Prostate gland (tissue), 2 donors: ENCODE results near the gene CSNK1A1. TPM values are rescaled to one million over a fixed set of nuclear protein-coding genes. Genes with fewer than 3 reads are reported as not detected.
A peak's percentile ranks its signal among the peaks of the same experiment; 100 is the strongest.

Experiments used
- DNase-seq: peaks from one replicate; pipeline ENCODE4 v3.0.0-alpha.2; 2019; ENCODE audit warnings: low spot score
- H3K27ac ChIP-seq, 2 donors: fragments of 200-600 bp; sonication (generic); 2 replicates each; pipeline ENCODE4 v1.5.1; 2017 to 2019
- H3K27me3 ChIP-seq: fragments of 200-600 bp; sonication (generic); replicated peaks from 2 replicates; pipeline ENCODE4 v1.5.1; 2019; ENCODE audit not compliant: insufficient read depth
- H3K36me3 ChIP-seq, 2 donors: fragments of 200-600 bp; sonication (generic); 1 replicate in 1 of 2; 2 replicates in 1 of 2; pipeline versions ENCODE4 v1.5.1 to v1.8.1; 2017 to 2019
- H3K4me1 ChIP-seq: fragments of 200-600 bp; sonication (generic); replicated peaks from 2 replicates; pipeline ENCODE4 v1.5.1; 2019
- H3K4me3 ChIP-seq, 2 donors: fragments of 200-600 bp; sonication (generic); 2 replicates each; pipeline ENCODE4 v1.5.1; 2017 to 2019
- H3K9me3 ChIP-seq: fragments of 200-600 bp; sonication (generic); 2 replicates; pipeline ENCODE4 v1.5.1; 2017
- POLR2A ChIP-seq: fragments of 450-650 bp; IDR thresholded peaks from one replicate; pipeline ENCODE4 v1.6.1; 2016; ENCODE audit warnings: antibody characterized with exemption, mild to moderate bottlenecking
- POLR2AphosphoS5 ChIP-seq: sonication (generic); formaldehyde crosslinking; IDR thresholded peaks from one replicate; pipeline ENCODE4 v1.6.1; 2017; ENCODE audit warnings: antibody characterized with exemption
- WGBS: methylation state at CpG from one replicate; pipeline ENCODE4 v1.1.5; 2018; 5-methylcytosine and 5-hydroxymethylcytosine counted together
- intact Hi-C: fragments of 100-400 bp; cut with DNase I; formaldehyde crosslinking; loops from one replicate; pipeline ENCODE4 v1.14.2; 2022
- total RNA-seq, 2 donors: library from RNA; depleted of rRNA; stranded (reverse); fragments of >200 nt; gene quantifications; one replicate each; pipeline ENCODE4 v1.1.0, GENCODE V29; 2016
- TF ChIP-seq, protein P1 (sequence below), 4 experiments: fragments of 200-600 bp in 2 of 4; fragments of 450-650 bp in 2 of 4; sonication (generic) in 2 of 4; IDR thresholded peaks; 1 replicate in 3 of 4; 2 replicates in 1 of 4; pipeline ENCODE4 v1.5.1; 2016 to 2019; ENCODE audit warnings: antibody characterized with exemption in 4 of 4, mild to moderate bottlenecking in 2 of 4, moderate library complexity in 2 of 4

Gene CSNK1A1
- total RNA-seq, 2 donors from 2014 or later: 219 to 269 TPM

DNA sequence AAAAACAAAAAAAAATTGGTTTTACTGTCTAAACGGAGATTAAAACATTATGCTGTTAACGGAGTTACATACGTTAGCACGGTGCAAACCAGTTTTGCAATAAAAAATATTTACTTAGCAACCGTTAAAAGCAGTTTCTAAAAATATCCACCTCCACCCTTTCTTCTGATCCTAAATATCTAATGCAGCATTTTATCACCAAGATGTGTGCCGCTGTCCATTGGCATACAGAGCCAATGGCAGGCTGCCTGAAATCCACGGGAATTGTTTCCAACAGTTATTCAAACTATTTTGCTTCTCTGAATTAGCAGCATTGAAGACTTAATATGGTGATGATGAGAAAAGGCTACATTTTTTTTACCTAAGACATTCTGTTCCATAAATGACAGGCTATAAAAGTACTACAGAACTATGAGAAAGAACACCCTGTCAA is 61.6 kb downstream of the CSNK1A1 start:
- WGBS: 4% methylated on average over 7 of the region's 7 CpGs
- H3K9me3 ChIP-seq: no peaks in the 10 kb centered on the region
- no peaks in the 10 kb centered on the region for H3K27me3 ChIP-seq
- no peaks in the 10 kb centered on the region for H3K36me3 ChIP-seq
- intact Hi-C loops: loop anchor here (5.0 kb wide), 2 partner anchors 37 to 63 kb away; partner anchors contain the start of gene CSNK1A1
- peak; percentile 66 for DNase-seq
- peak; percentile 90 for TF ChIP-seq POLR2AphosphoS5
- TF ChIP-seq, protein P1, sequence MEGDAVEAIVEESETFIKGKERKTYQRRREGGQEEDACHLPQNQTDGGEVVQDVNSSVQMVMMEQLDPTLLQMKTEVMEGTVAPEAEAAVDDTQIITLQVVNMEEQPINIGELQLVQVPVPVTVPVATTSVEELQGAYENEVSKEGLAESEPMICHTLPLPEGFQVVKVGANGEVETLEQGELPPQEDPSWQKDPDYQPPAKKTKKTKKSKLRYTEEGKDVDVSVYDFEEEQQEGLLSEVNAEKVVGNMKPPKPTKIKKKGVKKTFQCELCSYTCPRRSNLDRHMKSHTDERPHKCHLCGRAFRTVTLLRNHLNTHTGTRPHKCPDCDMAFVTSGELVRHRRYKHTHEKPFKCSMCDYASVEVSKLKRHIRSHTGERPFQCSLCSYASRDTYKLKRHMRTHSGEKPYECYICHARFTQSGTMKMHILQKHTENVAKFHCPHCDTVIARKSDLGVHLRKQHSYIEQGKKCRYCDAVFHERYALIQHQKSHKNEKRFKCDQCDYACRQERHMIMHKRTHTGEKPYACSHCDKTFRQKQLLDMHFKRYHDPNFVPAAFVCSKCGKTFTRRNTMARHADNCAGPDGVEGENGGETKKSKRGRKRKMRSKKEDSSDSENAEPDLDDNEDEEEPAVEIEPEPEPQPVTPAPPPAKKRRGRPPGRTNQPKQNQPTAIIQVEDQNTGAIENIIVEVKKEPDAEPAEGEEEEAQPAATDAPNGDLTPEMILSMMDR (IDR thresholded peaks at IDR 0.05): no peak
- no peak overlapping the region for H3K4me3 ChIP-seq
- peaks cover 37% of the 10 kb centered on the region for H3K4me1 ChIP-seq
- peak overlapping the region; percentile 84 to 94 for H3K27ac ChIP-seq

DNA sequence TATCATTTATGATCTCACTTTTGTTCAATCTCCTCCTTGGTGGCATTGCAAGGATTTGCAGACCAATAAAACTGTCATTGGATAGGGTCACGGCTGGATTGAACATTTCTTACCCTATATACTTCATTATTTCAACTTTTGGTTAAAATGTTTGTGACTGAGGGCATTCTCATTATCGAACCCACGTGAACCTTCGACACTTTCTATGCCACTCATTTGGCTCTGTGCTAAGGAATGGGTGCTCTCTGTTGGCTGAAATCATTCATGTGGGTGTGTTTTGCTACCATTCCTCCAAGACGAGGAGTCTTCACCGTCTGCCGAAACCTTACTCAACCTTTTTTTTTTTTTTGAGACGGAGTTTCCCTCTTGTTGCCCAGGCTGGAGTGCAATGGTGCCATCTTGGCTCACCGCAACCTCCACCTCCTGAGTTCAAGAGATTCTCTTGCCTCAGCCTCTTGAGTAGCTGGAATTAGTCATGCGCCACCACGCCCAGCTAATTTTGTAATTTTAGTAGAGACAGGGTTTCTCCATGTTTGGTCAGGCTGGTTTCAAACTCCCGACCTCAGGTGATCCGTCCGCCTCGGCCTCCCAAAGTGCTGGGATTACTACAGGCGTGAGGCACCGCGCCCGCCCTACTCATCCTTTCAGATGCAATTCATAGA is 62.5 kb downstream of the CSNK1A1 start:
- WGBS: 64% methylated on average over 19 of the region's 19 CpGs
- H3K27ac ChIP-seq: peak overlapping the region; percentile 84 to 94
- H3K36me3 ChIP-seq: no peaks in the 10 kb centered on the region
- no peak for DNase-seq
- intact Hi-C loops: loop anchor here (5.0 kb wide), 2 partner anchors 36 to 64 kb away; partner anchors contain the start of gene CSNK1A1
- no peak overlapping the region for H3K4me3 ChIP-seq
- peaks cover 33% of the 10 kb centered on the region for H3K4me1 ChIP-seq
- H3K27me3 ChIP-seq: no peaks in the 10 kb centered on the region
- TF ChIP-seq POLR2A (no peak), POLR2AphosphoS5 (no peak)
- TF ChIP-seq, protein P1 (IDR thresholded peaks at IDR 0.05): no peak
- no peaks in the 10 kb centered on the region for H3K9me3 ChIP-seq

DNA sequence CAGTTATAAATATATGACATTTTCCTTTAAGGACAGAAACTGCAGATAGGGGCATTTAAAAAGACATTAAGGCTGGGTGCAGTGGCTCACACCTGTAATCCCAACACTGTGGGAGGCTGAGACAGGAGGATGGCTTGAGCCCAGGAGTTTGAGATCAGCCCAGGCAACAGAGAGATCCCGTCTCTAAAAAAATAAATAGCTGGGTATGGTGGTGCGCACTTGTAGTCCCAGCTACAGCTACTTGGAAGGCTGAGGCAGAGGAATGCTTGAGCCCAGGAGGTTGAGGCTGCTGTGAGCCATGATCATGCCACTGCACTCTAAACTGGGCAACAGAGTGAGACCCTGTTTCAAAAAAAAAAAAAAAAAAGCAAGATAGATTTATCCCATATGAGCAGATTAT is 63.6 kb downstream of the CSNK1A1 start:
- H3K4me3 ChIP-seq: no peak overlapping the region
- DNase-seq: no peak
- WGBS: 67% methylated on average over 2 of the region's 2 CpGs
- H3K27me3 ChIP-seq: no peaks in the 10 kb centered on the region
- intact Hi-C loops: loop anchor here (5.0 kb wide), 2 partner anchors 35 to 65 kb away; partner anchors contain the start of gene CSNK1A1
- TF ChIP-seq POLR2AphosphoS5 (no peak), POLR2A (no peak)
- TF ChIP-seq, protein P1 (IDR thresholded peaks at IDR 0.05): no peak
- no peaks in the 10 kb centered on the region for H3K36me3 ChIP-seq
- no peaks in the 10 kb centered on the region for H3K9me3 ChIP-seq
- peaks cover 33% of the 10 kb centered on the region for H3K4me1 ChIP-seq
- peak overlapping the region; percentile 84 to 94 for H3K27ac ChIP-seq

DNA sequence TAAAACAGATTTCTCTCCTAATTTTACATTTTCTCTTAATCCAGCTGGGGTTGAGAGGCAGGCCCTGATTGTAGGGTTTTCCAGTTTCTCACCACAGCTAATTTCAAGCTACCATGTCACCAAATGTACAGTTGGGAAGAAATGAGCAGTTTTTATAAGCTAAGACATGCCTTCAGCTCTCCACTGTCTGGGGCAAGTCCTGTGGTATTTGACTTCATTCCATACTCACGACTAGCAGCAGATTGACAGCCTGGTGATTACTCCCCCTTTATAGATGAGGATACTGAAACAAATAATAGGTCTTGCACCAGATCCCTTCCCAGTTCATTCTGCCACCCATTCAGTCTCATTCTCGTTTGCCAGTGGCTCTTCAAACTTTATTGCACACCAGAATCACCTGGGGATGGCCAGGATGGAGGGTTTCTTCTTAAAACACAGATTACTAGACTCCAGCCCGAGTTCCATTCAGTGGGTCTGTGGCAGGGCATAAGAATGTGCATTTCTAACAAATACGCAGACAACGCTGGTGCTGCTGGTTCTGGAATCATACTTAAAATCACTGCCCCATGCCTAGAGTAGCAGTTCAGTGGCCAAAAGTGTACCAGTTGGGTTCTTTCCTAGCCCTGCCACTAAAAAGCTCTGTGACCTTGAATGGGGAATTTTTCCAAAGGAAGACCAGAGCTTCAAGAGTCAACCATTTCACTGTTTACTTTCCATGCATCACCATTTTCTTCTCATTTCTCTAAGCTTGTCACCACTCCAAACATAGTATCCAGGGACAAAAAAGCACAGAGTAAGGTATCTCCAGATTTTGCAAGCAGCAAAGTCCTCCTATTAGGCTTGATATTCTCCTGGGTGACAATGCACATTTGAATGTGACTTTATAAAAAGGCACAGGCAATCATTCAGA is 64.3 kb downstream of the CSNK1A1 start:
- intact Hi-C loops: loop anchor here (5.0 kb wide), 2 partner anchors 35 to 65 kb away; partner anchors contain the start of gene CSNK1A1
- H3K4me3 ChIP-seq: no peak overlapping the region
- H3K27ac ChIP-seq: peak overlapping the region; percentile 84 to 94
- 48% methylated on average over 5 of the region's 5 CpGs for WGBS
- no peaks in the 10 kb centered on the region for H3K27me3 ChIP-seq
- H3K36me3 ChIP-seq: no peaks in the 10 kb centered on the region
- no peaks in the 10 kb centered on the region for H3K9me3 ChIP-seq
- DNase-seq: no peak
- H3K4me1 ChIP-seq: peaks cover 33% of the 10 kb centered on the region
- TF ChIP-seq POLR2A (no peak), POLR2AphosphoS5 (no peak)
